GM12892 (cell line): Measurements from ENCODE around the gene C3orf20.

Source experiments
- POLR2A ChIP-seq: IDR thresholded peaks from 2 replicates; pipeline ENCODE4 v1.6.1; 2011; ENCODE audit warnings: low read depth, low read length, control low read depth
- POLR2AphosphoS5 ChIP-seq: IDR thresholded peaks from 2 replicates; pipeline ENCODE4 v1.6.1; 2011; ENCODE audit warnings: low read depth, low read length, control low read depth

- no peak for TF ChIP-seq POLR2AphosphoS5
- TF ChIP-seq POLR2A = no peak
These were observed 94.8 kb downstream of the C3orf20 start for GRCh38 chr3:14769544-14770325.
